Measurements from ENCODE around the gene THUMPD2. TPM values are rescaled to one million over a fixed set of nuclear protein-coding genes. Genes with fewer than 3 reads are reported as not detected.

The THUMPD2 gene
- total RNA-seq, 4 donors from 2014 or later, result 9.7 to 27.4 (median 14.5) TPM

GRCh38 chr2:39786761-39787522 is 7.9 kb upstream of the THUMPD2 start:
- Histone ChIP-seq H3K27me3 (no peaks in the 10 kb centered on the region), H3K36me3 (no peaks in the 10 kb centered on the region), H3K27ac (no peak overlapping the region), H3K4me1 (no peaks in the 10 kb centered on the region), H3K9me3 (no peaks in the 10 kb centered on the region), H3K4me3 (no peak overlapping the region)
- TF ChIP-seq EP300 (IDR thresholded peaks at IDR 0.05) (no peak), POLR2AphosphoS5 (IDR thresholded peaks at IDR 0.05) (no peak), POLR2A (IDR thresholded peaks at IDR 0.05) (no peak)
- TF ChIP-seq, protein P1, sequence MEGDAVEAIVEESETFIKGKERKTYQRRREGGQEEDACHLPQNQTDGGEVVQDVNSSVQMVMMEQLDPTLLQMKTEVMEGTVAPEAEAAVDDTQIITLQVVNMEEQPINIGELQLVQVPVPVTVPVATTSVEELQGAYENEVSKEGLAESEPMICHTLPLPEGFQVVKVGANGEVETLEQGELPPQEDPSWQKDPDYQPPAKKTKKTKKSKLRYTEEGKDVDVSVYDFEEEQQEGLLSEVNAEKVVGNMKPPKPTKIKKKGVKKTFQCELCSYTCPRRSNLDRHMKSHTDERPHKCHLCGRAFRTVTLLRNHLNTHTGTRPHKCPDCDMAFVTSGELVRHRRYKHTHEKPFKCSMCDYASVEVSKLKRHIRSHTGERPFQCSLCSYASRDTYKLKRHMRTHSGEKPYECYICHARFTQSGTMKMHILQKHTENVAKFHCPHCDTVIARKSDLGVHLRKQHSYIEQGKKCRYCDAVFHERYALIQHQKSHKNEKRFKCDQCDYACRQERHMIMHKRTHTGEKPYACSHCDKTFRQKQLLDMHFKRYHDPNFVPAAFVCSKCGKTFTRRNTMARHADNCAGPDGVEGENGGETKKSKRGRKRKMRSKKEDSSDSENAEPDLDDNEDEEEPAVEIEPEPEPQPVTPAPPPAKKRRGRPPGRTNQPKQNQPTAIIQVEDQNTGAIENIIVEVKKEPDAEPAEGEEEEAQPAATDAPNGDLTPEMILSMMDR (IDR thresholded peaks at IDR 0.05), result no peak
- DNase-seq (ENCODE audit: low spot score in 2 of 2), result no peak
- WGBS, result 86% methylated on average over 7 of the region's 7 CpGs

GRCh38 chr2:39782591-39782990 is 3.5 kb upstream of the THUMPD2 start:
- H3K27me3 ChIP-seq, result no peaks in the 10 kb centered on the region
- DNase-seq (ENCODE audit: low spot score in 2 of 2), result no peak
- H3K36me3 ChIP-seq, result no peaks in the 10 kb centered on the region
- no peaks in the 10 kb centered on the region for H3K9me3 ChIP-seq
- 88% methylated on average over 2 of the region's 2 CpGs for WGBS
- no peak overlapping the region for H3K4me3 ChIP-seq
- TF ChIP-seq POLR2AphosphoS5 (IDR thresholded peaks at IDR 0.05) (no peak), POLR2A (IDR thresholded peaks at IDR 0.05) (no peak), EP300 (IDR thresholded peaks at IDR 0.05) (no peak)
- TF ChIP-seq, protein P1 (IDR thresholded peaks at IDR 0.05), result no peak
- H3K4me1 ChIP-seq, result peaks cover 13% of the 10 kb centered on the region
- no peak overlapping the region for H3K27ac ChIP-seq

- Histone ChIP-seq H3K9me3 (no peaks in the 10 kb centered on the region), H3K4me1 (peaks cover 18% of the 10 kb centered on the region), H3K36me3 (no peaks in the 10 kb centered on the region), H3K27me3 (no peaks in the 10 kb centered on the region), H3K4me3 (no peak overlapping the region), H3K27ac (no peak overlapping the region)
- DNase-seq (ENCODE audit: low spot score in 2 of 2), result no peak
- TF ChIP-seq, protein P1 (IDR thresholded peaks at IDR 0.05), result no peak
- TF ChIP-seq POLR2A (IDR thresholded peaks at IDR 0.05) (no peak), POLR2AphosphoS5 (IDR thresholded peaks at IDR 0.05) (no peak), EP300 (IDR thresholded peaks at IDR 0.05) (no peak)
- 76% methylated on average over 1 of the region's 1 CpG for WGBS
Measured at GRCh38 chr2:39781697-39782096, 2.6 kb upstream of the THUMPD2 start.

DNA sequence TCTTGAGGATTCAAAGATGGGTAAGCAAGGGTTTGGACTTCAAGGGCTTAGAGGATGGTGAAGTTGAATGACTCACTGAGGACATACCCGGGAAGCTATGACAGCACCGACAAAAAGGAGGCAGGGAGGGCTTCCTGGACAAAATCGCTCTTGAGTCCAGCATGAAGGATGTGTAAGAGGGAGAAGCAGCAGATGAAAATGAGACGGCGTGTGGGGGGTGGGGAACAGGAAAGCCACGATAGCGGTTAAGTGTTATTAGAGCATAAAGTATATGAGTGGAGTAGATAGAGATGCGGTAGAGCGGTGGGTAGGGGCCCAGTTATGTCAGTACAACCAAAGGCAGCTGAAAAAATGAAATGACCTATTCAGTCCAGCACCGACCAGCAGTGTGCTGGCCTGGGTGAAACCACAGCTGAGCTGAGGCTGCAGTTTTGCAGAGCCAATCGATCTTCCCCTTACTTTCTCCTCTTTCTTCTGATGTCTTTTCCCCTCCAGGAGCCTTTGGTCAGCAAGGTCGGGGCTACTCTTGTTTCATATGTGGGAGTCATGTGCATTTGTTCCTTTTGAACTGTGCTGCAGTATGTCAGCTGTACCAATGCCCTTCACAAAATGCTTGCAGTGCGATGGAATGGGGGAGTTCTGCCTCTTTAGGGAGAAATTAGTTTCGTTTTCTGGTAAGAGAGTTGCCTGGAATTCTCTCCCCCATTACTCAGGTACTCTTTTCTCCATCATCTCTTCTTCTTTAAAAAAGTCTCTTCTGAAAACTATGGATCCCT is 2.0 kb upstream of the THUMPD2 start:
- DNase-seq (ENCODE audit: low spot score in 2 of 2), result no peak
- Histone ChIP-seq H3K4me1 (peaks cover 18% of the 10 kb centered on the region), H3K36me3 (no peaks in the 10 kb centered on the region), H3K27me3 (no peaks in the 10 kb centered on the region), H3K4me3 (no peak overlapping the region), H3K9me3 (no peaks in the 10 kb centered on the region), H3K27ac (no peak overlapping the region)
- no peak for TF ChIP-seq EP300 (IDR thresholded peaks at IDR 0.05)
- no peak for TF ChIP-seq POLR2A (IDR thresholded peaks at IDR 0.05)
- TF ChIP-seq POLR2AphosphoS5 (IDR thresholded peaks at IDR 0.05), result no peak
- WGBS, result 81% methylated on average over 14 of the region's 14 CpGs

DNA sequence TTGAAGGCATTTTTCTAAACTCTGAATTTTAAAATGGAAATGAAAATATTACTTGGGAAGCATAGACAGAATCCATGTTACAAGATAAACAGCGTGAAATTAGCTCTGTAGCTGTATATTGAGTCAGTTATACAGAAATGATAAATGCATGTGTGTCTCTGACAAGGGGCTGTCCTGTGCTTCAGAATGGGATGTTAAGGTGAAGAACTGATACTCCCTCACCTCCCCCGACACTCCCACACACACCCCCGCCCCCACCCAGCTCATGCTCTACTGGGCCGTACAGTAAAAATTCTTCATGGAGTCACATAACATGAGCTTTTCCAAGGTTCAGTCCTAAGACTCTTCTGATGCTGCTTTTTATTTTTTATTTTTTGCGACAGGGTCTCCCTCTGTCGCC is 869 bp upstream of the THUMPD2 start:
- Histone ChIP-seq H3K27ac (no peak overlapping the region), H3K9me3 (no peaks in the 10 kb centered on the region), H3K4me3 (no peak overlapping the region), H3K36me3 (no peaks in the 10 kb centered on the region), H3K27me3 (no peaks in the 10 kb centered on the region), H3K4me1 (peaks cover 22% of the 10 kb centered on the region)
- no peak for DNase-seq (ENCODE audit: low spot score in 2 of 2)
- WGBS, result 90% methylated on average over 6 of the region's 6 CpGs
- TF ChIP-seq, protein P1 (IDR thresholded peaks at IDR 0.05), result no peak
- TF ChIP-seq POLR2AphosphoS5 (IDR thresholded peaks at IDR 0.05) (no peak), EP300 (IDR thresholded peaks at IDR 0.05) (no peak), POLR2A (IDR thresholded peaks at IDR 0.05) (no peak)

Data from suprapubic skin (tissue), 4 donors.